ENCODE data around the gene AMZ1. TPM values are rescaled to one million over a fixed set of nuclear protein-coding genes. Genes with fewer than 3 reads are reported as not detected.
"Not testable (repeated sequence)": the region's sequence is repeated elsewhere in the genome, so short reads cannot be mapped to it uniquely, and the experiment has no call there.

AMZ1 gene
- total RNA-seq, 1 experiment from 2014 or later, result 0.85 TPM

GRCh38 chr7:2721842-2722241, 33.8 kb downstream of the AMZ1 start:
- ChIA-PET POLR2A (no interaction called here), CTCF (interaction anchor here (0.9 kb wide), 1 partner anchor 12 kb away, joined by 3 read pairs; no protein-coding TSS in a partner anchor)
- peaks cover 3% of the 10 kb centered on the region; the same call in 1 of the 2 replicates for H3K4me1 Mint-ChIP-seq
- H3K27ac Mint-ChIP-seq, result no peak overlapping the region
- H3K4me3 Mint-ChIP-seq, result no peak overlapping the region
- no peaks in the 10 kb centered on the region for H3K9me3 Mint-ChIP-seq
- no peaks in the 10 kb centered on the region for H3K27me3 Mint-ChIP-seq (ENCODE audit: low read depth)
- no peak for DNase-seq (ENCODE audit: low spot score)
- H3K36me3 Mint-ChIP-seq, result peaks cover 38% of the 10 kb centered on the region
- TF ChIP-seq AR (CRISPR knock-in tag; IDR thresholded peaks at IDR 0.05) (no peak), ZMAT4 (CRISPR knock-in tag; IDR thresholded peaks at IDR 0.05) (no peak), ARID4B (CRISPR knock-in tag; IDR thresholded peaks at IDR 0.05; ENCODE audit: borderline replicate concordance) (no peak), RORB (CRISPR knock-in tag; IDR thresholded peaks at IDR 0.05) (no peak), ZNF281 (CRISPR knock-in tag; IDR thresholded peaks at IDR 0.05) (no peak)
- ATAC-seq, result no peak

GRCh38 chr7:2722591-2722990, 34.6 kb downstream of the AMZ1 start:
- Mint-ChIP-seq H3K9me3 (no peaks in the 10 kb centered on the region), H3K36me3 (peaks cover 36% of the 10 kb centered on the region), H3K27ac (no peak overlapping the region), H3K4me1 (peaks cover 3% of the 10 kb centered on the region; the same call in 1 of the 2 replicates), H3K4me3 (no peak overlapping the region), H3K27me3 (ENCODE audit: low read depth) (no peaks in the 10 kb centered on the region)
- no peak for ATAC-seq
- ChIA-PET CTCF (interaction anchor here (1.9 kb wide), 1 partner anchor 13 kb away, joined by 7 read pairs; no protein-coding TSS in a partner anchor), POLR2A (no interaction called here)
- no peak for DNase-seq (ENCODE audit: low spot score)
- TF ChIP-seq JUN (CRISPR knock-in tag; IDR thresholded peaks at IDR 0.05), result no peak
- TF ChIP-seq KAT7 (CRISPR knock-in tag; IDR thresholded peaks at IDR 0.05; ENCODE audit: borderline replicate concordance), result no peak
- no peak for TF ChIP-seq ESRRA (CRISPR knock-in tag; IDR thresholded peaks at IDR 0.05; ENCODE audit: borderline replicate concordance)
- TF ChIP-seq ZNF121 (CRISPR knock-in tag; IDR thresholded peaks at IDR 0.05), result peak; percentile 67; the same call in 1 of the 2 replicates

- TF ChIP-seq ZBTB43 (CRISPR knock-in tag; IDR thresholded peaks at IDR 0.05) (no peak), ZSCAN18 (CRISPR knock-in tag; IDR thresholded peaks at IDR 0.05) (no peak), SMAD3 (CRISPR knock-in tag; IDR thresholded peaks at IDR 0.05; ENCODE audit: borderline replicate concordance) (no peak), MYBL2 (CRISPR knock-in tag; IDR thresholded peaks at IDR 0.05) (no peak), RELA (CRISPR knock-in tag; IDR thresholded peaks at IDR 0.05; ENCODE audit: borderline replicate concordance) (no peak)
- no peak overlapping the region for H3K4me3 Mint-ChIP-seq
- H3K9me3 Mint-ChIP-seq, result no peaks in the 10 kb centered on the region
- no peak for ATAC-seq
- POLR2A ChIA-PET, result no interaction called here
- no peak for DNase-seq (ENCODE audit: low spot score)
- no peak overlapping the region for H3K27ac Mint-ChIP-seq
- H3K27me3 Mint-ChIP-seq (ENCODE audit: low read depth), result no peaks in the 10 kb centered on the region
- peaks cover 3% of the 10 kb centered on the region; the same call in 1 of the 2 replicates for H3K4me1 Mint-ChIP-seq
- CTCF ChIA-PET, result interaction anchor here (0.6 to 1.9 kb wide), 3 partner anchors 13 to 1432 kb away, joined by 3 to 7 read pairs (median 6); no protein-coding TSS in a partner anchor
- peaks cover 33% of the 10 kb centered on the region for H3K36me3 Mint-ChIP-seq
These were observed 35.3 kb downstream of the AMZ1 start for GRCh38 chr7:2723138-2723850.

- not testable (repeated sequence) for ATAC-seq; H3K4me3 Mint-ChIP-seq; H3K27me3 Mint-ChIP-seq (ENCODE audit: low read depth); H3K9me3 Mint-ChIP-seq; H3K27ac Mint-ChIP-seq; H3K4me1 Mint-ChIP-seq
- POLR2A ChIA-PET, result interaction anchor here (0.6 kb wide), 1 partner anchor 18 kb away, joined by 4 read pairs; no protein-coding TSS in a partner anchor
- DNase-seq (ENCODE audit: low spot score), result peak; percentile 7
- peaks cover 30% of the 10 kb centered on the region for H3K36me3 Mint-ChIP-seq
- CTCF ChIA-PET, result interaction anchor here (0.6 to 1.9 kb wide), 4 partner anchors 14 to 1433 kb away, joined by 3 to 7 read pairs (median 4); no protein-coding TSS in a partner anchor
These were observed 36.0 kb downstream of the AMZ1 start for GRCh38 chr7:2724036-2724435.
